HL-60 (cell line): ENCODE measurements around the gene ATP2B2.

Experiments
- DNase-seq, 2 experiments: peaks; one replicate each; pipeline ENCODE4 v3.0.0-alpha.2; 2010 to 2020; ENCODE audit warnings: low read depth in 1 of 2, low spot score in 1 of 2
- H3K27ac ChIP-seq: fragments of 250-450 bp; sonication (Bioruptor Pico); replicated peaks from 2 replicates; pipeline ENCODE4 v1.5.1; 2020; ENCODE audit warnings: mild to moderate bottlenecking, moderate library complexity
- H3K27me3 ChIP-seq: fragments of 250-450 bp; sonication (Bioruptor Pico); 2 replicates; pipeline ENCODE4 v1.5.1; 2021; ENCODE audit warnings: mild to moderate bottlenecking, moderate library complexity; ENCODE audit not compliant: insufficient read depth, poor library complexity, severe bottlenecking
- H3K4me3 ChIP-seq: replicated peaks from 2 replicates; pipeline ENCODE4 v1.5.1; 2011; ENCODE audit warnings: mild to moderate bottlenecking, control low read depth, low read length; ENCODE audit not compliant: insufficient read depth
- GABPA ChIP-seq: IDR thresholded peaks from 2 replicates; pipeline ENCODE4 v1.6.1; 2012; ENCODE audit warnings: low read depth
- POLR2AphosphoS5 ChIP-seq: IDR thresholded peaks from 2 replicates; pipeline ENCODE4 v1.6.1; 2012; ENCODE audit warnings: low read depth
- SPI1 ChIP-seq: IDR thresholded peaks from 2 replicates; pipeline ENCODE4 v1.6.1; 2012; ENCODE audit warnings: low read depth, mild to moderate bottlenecking, borderline replicate concordance
- TF ChIP-seq, protein P1 (sequence below): IDR thresholded peaks from 2 replicates; pipeline ENCODE4 v1.6.1; 2012; ENCODE audit warnings: low read depth; ENCODE audit not compliant: insufficient replicate concordance
- TF ChIP-seq, protein P2 (sequence below): IDR thresholded peaks from one replicate; pipeline ENCODE4 v1.5.1; 2011; ENCODE audit warnings: low read length, control low read depth, inconsistent platforms; ENCODE audit not compliant: insufficient read depth

Gene ATP2B2

DNA sequence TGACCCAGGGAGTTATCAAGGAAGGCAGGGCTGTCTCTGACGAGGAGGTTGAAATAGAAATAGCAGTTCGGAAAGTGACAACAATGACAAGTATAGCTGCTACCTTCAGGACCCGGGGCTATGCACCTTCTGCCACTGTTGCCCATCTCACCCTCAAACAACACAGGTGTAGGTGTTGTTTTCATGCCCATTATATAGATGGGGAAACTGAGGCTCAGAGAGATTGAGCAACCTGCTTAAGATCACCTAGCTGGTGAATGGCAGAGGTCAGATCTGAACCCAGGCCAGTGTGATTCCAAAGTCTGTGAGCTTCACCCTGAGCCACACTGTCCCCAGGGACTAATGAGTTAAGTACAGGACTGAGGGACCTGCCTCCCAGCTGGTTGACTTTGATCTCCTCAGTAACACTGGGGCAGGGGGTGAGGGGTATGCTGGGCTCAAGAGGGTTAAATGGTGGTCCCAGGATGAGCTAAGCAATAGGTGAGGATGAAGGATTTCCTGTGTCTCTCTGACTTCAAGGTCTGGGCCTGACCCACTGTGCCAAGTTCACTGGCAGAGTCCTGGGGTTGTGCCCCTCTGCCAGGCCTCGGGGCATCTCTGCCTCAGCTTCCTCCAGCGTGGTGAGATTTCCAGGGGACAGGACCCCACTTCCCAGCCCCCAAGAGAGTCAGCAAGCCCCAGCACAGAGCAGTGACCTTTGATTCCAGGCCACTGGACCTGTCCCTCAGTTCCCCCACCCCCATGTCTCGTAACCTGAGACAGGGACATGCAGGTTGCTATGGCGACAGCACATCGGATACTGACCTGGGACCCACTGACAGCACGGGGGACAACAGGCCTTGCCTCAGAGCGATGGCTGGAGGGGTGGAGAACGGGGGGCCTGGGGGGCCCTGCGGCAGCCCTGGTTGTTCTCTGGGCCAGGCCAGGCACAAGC, 35.0 kb downstream of the ATP2B2 start:
- Histone ChIP-seq H3K27me3 (peaks cover 9% of the 10 kb centered on the region), H3K4me3 (no peak overlapping the region), H3K27ac (no peak overlapping the region)
- no peak for DNase-seq
- TF ChIP-seq, protein P1, sequence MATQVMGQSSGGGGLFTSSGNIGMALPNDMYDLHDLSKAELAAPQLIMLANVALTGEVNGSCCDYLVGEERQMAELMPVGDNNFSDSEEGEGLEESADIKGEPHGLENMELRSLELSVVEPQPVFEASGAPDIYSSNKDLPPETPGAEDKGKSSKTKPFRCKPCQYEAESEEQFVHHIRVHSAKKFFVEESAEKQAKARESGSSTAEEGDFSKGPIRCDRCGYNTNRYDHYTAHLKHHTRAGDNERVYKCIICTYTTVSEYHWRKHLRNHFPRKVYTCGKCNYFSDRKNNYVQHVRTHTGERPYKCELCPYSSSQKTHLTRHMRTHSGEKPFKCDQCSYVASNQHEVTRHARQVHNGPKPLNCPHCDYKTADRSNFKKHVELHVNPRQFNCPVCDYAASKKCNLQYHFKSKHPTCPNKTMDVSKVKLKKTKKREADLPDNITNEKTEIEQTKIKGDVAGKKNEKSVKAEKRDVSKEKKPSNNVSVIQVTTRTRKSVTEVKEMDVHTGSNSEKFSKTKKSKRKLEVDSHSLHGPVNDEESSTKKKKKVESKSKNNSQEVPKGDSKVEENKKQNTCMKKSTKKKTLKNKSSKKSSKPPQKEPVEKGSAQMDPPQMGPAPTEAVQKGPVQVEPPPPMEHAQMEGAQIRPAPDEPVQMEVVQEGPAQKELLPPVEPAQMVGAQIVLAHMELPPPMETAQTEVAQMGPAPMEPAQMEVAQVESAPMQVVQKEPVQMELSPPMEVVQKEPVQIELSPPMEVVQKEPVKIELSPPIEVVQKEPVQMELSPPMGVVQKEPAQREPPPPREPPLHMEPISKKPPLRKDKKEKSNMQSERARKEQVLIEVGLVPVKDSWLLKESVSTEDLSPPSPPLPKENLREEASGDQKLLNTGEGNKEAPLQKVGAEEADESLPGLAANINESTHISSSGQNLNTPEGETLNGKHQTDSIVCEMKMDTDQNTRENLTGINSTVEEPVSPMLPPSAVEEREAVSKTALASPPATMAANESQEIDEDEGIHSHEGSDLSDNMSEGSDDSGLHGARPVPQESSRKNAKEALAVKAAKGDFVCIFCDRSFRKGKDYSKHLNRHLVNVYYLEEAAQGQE: no peak
- TF ChIP-seq GABPA (no peak), SPI1 (no peak), POLR2AphosphoS5 (no peak)
- TF ChIP-seq, protein P2, sequence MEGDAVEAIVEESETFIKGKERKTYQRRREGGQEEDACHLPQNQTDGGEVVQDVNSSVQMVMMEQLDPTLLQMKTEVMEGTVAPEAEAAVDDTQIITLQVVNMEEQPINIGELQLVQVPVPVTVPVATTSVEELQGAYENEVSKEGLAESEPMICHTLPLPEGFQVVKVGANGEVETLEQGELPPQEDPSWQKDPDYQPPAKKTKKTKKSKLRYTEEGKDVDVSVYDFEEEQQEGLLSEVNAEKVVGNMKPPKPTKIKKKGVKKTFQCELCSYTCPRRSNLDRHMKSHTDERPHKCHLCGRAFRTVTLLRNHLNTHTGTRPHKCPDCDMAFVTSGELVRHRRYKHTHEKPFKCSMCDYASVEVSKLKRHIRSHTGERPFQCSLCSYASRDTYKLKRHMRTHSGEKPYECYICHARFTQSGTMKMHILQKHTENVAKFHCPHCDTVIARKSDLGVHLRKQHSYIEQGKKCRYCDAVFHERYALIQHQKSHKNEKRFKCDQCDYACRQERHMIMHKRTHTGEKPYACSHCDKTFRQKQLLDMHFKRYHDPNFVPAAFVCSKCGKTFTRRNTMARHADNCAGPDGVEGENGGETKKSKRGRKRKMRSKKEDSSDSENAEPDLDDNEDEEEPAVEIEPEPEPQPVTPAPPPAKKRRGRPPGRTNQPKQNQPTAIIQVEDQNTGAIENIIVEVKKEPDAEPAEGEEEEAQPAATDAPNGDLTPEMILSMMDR: no peak

DNA sequence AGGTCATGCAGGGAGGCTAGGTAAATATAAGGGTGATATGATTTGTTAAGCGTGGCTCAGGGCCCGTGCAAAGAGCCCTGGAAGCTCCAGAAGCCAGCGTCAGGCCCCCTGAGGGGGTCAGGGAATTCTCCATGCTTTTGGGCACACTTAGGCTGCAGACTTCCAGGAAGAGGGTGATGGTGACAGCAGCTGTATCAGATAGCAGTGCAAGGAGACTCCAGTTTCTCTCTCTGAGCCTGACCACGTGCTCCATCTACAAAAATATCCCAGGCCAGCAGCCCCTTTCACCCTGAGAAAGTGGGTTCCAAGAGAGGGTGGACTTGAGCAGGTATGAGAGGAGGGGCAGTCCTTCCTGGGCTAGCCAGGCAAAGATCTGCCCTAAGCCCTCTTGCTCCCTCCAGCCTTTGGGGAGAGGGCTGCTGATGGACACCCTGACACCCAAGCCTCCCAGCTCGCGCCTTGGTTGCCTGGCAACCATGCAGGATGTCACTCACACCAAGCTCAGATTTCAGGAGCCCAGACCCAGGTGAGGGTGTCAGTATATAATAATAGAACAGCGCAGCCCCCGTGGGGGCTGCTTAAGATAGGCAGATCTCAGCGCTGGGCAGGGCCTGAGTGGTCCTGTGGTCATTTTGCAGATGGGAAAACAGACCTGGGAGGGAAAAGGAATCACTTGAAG, 35.8 kb downstream of the ATP2B2 start:
- H3K4me3 ChIP-seq: no peak overlapping the region
- H3K27me3 ChIP-seq: peaks cover 9% of the 10 kb centered on the region
- TF ChIP-seq GABPA (no peak), SPI1 (no peak), POLR2AphosphoS5 (no peak)
- TF ChIP-seq, protein P1: no peak
- TF ChIP-seq, protein P2: no peak
- H3K27ac ChIP-seq: no peak overlapping the region
- no peak for DNase-seq

DNA sequence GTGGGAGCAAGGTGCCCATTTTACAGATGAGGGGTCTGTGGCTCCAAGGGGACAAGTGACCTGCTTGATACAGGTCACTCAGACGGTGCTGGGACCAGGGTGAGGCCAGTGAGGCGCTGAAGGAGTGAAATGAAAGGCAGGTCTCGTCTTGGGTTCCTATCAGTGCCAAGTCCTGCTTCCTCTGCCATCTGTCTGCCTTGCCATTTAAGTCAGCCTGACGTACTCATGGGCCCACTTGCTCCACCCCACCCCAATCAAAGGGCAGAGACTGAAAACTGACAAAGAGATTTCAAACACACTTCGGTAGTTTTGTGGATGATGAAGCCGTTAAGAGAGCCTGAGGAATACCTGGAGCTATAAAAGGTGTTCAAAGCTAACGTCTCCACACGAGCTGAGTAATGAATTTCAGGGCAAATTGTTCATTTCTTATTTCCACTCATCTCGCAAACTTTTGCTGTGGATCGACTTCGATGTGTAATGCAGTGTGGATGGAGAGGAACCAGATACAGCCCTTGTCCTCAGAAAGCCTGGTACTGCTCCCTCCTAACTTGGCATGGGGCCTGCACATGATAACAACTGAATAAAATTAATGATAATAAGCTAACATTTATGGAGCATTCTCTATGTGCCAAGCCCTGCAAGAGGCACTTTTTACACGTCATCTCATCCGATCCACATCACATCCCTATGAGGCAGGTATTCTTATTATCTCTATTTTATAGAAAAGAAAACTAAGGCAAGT, 36.6 kb downstream of the ATP2B2 start:
- Histone ChIP-seq H3K4me3 (no peak overlapping the region), H3K27me3 (peaks cover 9% of the 10 kb centered on the region), H3K27ac (no peak overlapping the region)
- TF ChIP-seq GABPA (no peak), POLR2AphosphoS5 (no peak), SPI1 (no peak)
- TF ChIP-seq, protein P1: no peak
- TF ChIP-seq, protein P2: no peak
- no peak for DNase-seq
